CD4-positive, alpha-beta T cell treated with Interleukin-1 beta for 1 hour (primary cell): ENCODE data around the gene VSIG2.

Source experiments
- DNase-seq, 2 donors: peaks; one replicate each; pipeline ENCODE4 v3.0.0-alpha.2; 2020 to 2022

VSIG2 gene

DNA sequence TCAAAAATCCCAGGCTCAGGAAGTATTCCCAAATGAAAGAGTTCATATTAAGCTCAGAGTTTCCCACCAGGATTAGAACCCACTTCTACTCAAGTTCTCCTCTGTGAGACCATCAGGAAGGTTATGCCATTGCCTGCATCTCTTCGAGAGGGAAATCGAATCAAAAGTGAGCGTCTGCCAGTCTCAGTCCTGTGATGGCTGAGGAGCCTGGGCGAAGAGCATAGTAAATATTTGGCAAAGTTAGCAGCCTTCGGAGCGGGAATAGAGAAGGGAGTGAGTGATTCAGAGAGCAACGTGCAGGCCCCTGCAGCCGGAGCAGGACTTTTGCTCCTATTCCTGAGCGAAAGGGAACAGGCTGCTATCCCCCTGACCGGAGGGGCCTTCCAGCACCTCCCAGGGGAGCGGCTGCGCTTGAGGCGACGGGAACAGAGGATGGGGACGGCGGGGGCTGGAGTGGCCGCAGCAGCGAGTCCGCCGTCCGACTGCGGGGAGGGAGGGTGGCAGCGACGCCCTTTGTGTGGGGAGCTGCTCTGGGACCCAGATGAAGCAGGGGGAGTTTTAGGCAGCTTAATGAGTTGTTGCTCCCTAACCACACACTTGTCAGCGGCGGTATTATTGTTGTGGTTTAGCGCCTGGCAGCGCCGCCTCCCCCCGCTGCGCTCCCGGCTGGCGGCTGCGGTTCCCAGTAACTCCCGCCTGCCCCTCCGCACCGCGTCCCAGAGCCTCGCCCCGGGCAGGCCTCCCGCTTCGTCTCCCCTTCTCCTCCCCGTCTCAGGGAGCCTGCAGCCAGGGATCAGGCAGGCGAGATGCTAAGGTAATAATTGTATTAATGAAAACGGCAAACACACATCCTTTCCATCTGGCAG lies 34.0 kb downstream of the VSIG2 start:
- peak; percentile 26 to 28 for DNase-seq

DNA sequence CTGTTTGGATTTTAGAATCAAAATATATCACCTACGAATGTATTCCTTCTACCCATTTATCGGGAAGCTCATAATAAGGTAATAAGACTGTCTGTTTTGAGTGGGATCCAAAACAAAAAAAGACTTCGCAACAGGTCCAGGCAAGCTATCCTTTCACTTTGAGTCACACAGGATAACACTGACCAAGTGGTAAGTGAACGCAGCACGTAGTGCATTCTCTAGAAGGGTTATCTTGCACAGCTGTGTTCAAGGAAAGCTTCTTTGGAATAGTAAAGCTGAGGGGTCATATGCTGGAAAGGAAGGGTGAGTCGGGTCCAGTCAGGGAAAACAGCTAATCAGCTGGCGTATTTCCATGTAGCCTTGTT lies 34.7 kb downstream of the VSIG2 start:
- no peak for DNase-seq

DNA sequence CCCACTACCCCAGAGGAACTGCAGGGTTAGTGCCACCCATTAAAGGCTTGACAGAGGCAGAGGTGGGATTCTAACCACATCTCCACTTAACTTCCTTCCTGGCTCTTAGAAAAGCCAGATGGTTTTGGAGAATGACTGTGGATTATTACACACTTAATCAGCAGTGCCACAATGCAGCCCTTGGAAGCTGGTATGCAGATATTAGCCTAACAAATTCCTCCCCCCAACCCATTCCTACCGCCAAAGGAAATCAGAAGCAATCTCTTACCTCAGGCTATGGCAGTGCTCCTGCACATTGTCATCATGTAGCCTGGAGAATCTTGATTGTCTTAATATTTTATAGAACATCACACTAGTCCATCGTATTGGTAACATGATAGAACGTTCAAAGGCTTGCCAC lies 35.5 kb downstream of the VSIG2 start:
- no peak for DNase-seq

GRCh38 chr11:124712392-124712791 lies 39.7 kb downstream of the VSIG2 start:
- DNase-seq = no peak

DNA sequence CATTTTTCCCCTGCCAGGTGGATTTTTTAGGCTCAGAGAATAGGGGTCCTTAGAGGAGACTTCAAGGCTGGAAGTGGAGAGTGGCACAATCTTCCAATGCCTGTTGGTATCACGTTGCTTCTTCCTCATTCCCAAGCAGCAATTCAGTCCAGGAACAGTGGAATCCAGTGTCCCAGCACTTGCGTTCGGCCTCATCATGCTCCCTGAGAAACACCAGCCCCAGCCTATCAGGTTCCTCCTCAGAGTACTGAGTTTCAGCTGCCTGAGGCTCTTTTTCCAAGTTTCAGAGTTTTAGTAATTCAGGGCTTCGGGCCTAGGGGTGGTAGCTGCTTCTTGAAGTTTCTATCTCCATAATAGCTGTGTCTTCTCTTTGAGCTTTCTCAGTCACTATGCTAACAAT lies 44.2 kb downstream of the VSIG2 start:
- no peak for DNase-seq

DNA sequence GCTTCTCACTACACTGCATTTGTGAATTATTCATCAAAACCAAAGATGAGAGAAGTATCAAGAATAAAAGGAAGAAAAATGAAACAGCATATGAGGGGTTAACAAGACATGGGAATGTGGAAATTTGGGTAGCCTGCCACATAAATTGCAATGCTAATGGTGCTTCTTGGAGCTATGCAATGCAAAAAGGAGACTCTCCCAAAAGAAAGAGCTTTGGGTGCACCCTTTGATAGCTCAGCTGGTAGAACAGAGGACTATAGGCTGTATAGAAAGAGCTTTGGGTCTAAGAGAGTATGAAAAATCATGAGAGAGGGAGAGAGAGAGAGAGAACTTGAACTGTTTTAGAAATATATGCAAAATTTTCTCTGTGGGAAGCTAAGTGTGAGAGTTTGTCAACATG lies 52.0 kb downstream of the VSIG2 start:
- no peak for DNase-seq

- DNase-seq = no peak
Observed at GRCh38 chr11:124699547-124699946, 52.5 kb downstream of the VSIG2 start.
